CD4-positive, alpha-beta T cell treated with Interleukin-15 for 4 hours (primary cell): ENCODE data around the gene SPPL3.
"Not testable (repeated sequence)": the region's sequence is repeated elsewhere in the genome, so short reads cannot be mapped to it uniquely, and the experiment has no call there.

Experiments
- DNase-seq: peaks from one replicate; pipeline ENCODE4 v3.0.0-alpha.2; 2020; ENCODE audit warnings: low spot score

SPPL3 gene

DNA sequence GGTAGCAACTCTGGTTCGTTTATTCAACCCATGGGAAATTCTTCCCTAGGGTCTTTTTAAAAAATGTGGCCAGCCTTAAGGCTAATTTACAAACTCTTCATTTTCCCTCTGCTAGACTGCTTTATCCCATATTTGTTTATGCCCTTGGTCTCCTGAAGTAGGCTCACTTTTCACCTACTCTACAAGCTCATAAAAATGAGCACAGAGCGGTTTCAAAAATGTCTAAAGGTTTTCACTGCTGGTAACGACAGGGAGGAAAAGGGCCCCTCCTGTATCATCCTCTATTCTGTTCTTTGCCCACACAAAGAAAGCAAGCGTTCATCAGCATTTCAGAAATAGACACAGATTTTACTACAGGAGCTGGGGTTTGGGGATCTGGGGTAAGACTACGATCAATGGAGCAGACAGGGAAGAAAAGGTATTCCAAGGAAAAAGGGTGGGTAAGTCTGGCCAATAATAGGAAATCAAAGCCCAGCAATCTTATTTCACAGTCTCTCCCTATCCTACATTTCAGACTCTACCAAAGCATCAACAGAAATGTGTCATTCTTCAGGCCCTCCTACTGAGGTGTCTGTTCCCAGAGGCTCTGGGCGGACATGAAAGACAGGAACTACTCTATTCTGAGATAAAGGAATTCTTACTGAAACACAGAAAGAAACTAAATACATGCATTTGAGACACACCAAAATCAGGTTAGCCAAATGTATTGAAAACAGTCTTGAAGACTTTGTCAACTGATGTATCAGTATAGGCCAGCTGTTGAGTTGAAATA is 86.4 kb downstream of the SPPL3 start:
- DNase-seq, result no peak

GRCh38 chr12:120816363-120816762 is 87.8 kb downstream of the SPPL3 start:
- no peak for DNase-seq

- DNase-seq, result no peak
Observed at GRCh38 chr12:120814903-120815429, 89.2 kb downstream of the SPPL3 start.

- no peak for DNase-seq
Observed at GRCh38 chr12:120814203-120814902, 89.8 kb downstream of the SPPL3 start.

- no peak for DNase-seq
Observed at GRCh38 chr12:120813588-120814153, 90.5 kb downstream of the SPPL3 start.

- no peak for DNase-seq
Observed at GRCh38 chr12:120810021-120810420, 94.1 kb downstream of the SPPL3 start.

DNA sequence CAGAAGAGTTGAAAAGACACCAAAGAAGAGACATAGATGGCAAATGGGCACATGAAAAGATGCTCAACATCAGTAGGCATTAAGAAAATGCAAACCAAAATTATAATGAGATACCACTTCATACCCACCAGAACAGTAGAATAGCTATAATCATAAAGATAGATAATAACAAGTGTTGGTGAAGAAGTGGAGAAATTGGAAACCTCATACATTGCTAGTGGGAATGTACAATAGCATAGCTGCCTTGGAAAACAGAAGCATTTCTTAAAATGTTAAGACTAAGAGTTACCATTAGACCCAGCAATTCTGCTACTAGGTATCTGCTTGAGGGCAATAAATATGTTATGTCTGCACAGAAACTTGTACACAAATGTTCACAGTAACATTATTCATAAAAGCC is 99.7 kb downstream of the SPPL3 start:
- DNase-seq, result no peak

DNA sequence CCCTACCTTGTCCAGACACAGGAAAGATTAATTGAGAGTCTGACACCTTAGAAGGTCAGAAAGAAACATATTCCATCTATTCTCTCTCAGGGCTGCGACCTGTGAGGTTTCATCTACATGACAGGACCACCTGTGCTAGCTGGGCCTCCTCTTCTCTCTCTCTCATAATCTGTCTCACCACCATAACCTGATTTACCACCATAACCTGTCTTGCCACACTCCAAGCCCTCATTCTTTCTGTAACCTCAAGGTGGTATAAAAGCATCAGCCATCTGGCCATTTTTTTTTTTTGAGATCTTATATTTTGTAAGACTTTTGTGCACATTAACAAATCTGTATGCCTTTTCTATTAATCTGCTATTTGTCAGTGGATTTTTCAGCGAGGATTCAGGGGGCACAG is 103.0 kb downstream of the SPPL3 start:
- no peak for DNase-seq

- DNase-seq, result no peak
Observed at GRCh38 chr12:120800665-120801064, 103.5 kb downstream of the SPPL3 start.

- DNase-seq, result no peak
Observed at GRCh38 chr12:120799243-120800045, 104.7 kb downstream of the SPPL3 start.

- DNase-seq, result no peak
Observed at GRCh38 chr12:120798696-120799095, 105.5 kb downstream of the SPPL3 start.

- DNase-seq, result no peak
Observed at GRCh38 chr12:120797677-120798642, 106.2 kb downstream of the SPPL3 start.

- no peak for DNase-seq
Observed at GRCh38 chr12:120795441-120796178, 108.5 kb downstream of the SPPL3 start.

- no peak for DNase-seq
Observed at GRCh38 chr12:120793357-120793756, 110.8 kb downstream of the SPPL3 start.

DNA sequence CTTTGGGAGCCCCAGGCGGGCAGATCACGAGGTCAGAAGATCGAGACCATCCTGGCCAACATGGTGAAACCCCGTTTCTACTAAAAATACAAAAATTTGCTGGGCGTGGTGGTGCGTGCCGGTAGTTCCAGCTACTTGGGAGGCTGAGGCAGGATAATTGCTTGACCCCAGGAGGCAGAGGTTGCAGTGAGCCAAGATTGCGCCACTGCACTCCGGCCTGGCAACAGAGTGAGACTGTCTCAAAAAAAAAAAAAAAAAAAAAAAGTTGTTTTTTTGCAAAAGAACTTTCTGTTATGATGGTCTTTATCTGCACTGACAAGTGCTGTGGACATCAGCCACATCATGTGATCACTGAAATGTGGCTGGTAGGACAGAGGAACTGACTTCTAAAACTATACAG is 111.7 kb downstream of the SPPL3 start:
- DNase-seq, result not testable (repeated sequence)

GRCh38 chr12:120791669-120792176 is 112.4 kb downstream of the SPPL3 start:
- DNase-seq, result no peak

- no peak for DNase-seq
Observed at GRCh38 chr12:120790114-120790513, 114.0 kb downstream of the SPPL3 start.

- DNase-seq, result no peak
Observed at GRCh38 chr12:120787889-120788288, 116.3 kb downstream of the SPPL3 start.

DNA sequence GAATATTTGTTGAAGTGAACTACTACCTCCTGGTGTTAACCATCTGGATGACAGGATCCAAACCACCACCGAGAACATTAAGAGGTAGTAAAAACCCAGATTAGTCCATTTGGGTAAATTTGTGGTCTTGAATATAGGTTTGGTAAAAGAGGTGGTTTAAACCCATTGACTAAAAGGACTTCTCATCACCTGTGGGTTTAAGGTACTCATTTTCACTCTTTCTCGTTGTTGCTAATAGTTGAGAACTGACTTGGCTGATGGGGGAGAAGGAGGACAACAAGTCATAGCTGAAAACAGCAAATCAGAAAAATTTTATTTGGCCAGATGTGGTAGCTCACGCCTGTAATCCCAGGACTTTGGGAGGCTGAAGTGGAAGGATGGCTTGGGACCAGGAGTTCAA is 119.4 kb downstream of the SPPL3 start:
- DNase-seq, result no peak

DNA sequence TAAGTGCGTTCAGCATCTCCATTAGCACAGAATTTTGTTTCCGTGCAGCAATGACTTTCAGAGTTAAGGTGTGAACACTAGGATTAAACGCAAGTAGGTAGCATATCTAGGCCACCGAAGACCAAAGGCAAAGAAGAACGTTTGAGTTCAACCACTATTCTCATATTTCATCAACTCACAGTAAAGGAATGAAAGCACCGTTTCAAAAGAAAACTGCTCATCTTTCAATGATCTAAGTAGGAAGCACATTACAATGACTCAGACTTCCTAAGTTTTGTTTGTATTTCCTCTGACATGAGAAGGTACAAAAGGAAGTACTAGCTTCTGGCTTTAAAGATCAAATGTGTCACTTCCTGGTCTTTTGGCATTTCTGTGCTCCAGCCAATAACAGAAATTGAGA is 121.0 kb downstream of the SPPL3 start:
- DNase-seq, result peak; percentile 22
